ENCODE measurements around the gene ZBTB47. TPM values are rescaled to one million over a fixed set of nuclear protein-coding genes. Genes with fewer than 3 reads are reported as not detected.

Gene ZBTB47
- total and polyA plus RNA-seq, 2 donors (not counting 1 experiment from before 2014, with no cell fraction given): 15.6 to 49.4 TPM

DNA sequence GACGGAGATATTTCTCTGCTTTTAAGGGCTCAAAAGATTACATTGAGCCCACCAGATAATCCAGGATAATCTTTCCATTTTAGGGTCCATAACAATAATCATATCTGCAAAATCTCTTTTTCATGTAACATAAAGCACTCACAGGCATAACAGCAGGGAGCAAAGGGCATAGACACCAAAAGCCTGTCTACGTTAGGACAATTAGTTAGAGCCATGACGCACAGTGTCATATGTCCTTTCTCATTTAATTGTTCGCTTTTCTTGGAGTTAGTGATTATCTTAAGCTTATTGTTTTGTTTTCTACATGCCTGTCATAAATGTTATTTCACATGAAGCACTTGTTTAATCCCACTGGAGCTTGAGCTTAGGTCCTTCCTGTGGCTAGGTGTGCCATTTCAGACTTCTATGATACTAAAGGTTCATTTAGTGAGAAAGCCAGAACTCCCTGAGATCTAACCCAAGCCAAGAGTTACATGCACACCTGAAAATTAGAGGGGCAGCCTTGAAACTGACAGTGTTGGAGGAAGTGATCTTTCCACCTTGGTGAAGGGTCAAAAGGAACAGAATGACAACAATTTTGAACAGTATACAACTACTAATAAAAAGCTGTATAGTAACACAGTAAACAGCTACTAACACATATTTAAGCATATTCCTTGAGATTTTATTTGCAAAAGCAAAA, 60.8 kb downstream of the ZBTB47 start:
- TF ChIP-seq, protein P1, sequence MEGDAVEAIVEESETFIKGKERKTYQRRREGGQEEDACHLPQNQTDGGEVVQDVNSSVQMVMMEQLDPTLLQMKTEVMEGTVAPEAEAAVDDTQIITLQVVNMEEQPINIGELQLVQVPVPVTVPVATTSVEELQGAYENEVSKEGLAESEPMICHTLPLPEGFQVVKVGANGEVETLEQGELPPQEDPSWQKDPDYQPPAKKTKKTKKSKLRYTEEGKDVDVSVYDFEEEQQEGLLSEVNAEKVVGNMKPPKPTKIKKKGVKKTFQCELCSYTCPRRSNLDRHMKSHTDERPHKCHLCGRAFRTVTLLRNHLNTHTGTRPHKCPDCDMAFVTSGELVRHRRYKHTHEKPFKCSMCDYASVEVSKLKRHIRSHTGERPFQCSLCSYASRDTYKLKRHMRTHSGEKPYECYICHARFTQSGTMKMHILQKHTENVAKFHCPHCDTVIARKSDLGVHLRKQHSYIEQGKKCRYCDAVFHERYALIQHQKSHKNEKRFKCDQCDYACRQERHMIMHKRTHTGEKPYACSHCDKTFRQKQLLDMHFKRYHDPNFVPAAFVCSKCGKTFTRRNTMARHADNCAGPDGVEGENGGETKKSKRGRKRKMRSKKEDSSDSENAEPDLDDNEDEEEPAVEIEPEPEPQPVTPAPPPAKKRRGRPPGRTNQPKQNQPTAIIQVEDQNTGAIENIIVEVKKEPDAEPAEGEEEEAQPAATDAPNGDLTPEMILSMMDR (conservative IDR thresholded peaks at IDR 0.05 in 1 of 2, IDR thresholded peaks at IDR 0.05 in 1 of 2; ENCODE audit: low read depth in 1 of 2, low read length in 2 of 2): no peak
- no peak for TF ChIP-seq EZH2 (IDR thresholded peaks at IDR 0.05; ENCODE audit: low read length, missing control alignments)
- no peaks in the 10 kb centered on the region for H3K4me1 ChIP-seq (ENCODE audit: control insufficient read depth, extremely low read depth, insufficient read depth, low read length)
- H2AFZ ChIP-seq (ENCODE audit: low read length): no peak overlapping the region
- no peaks in the 10 kb centered on the region for H4K20me1 ChIP-seq (ENCODE audit: control insufficient read depth, extremely low read depth, insufficient read depth, low read length)
- peaks cover 7% of the 10 kb centered on the region for H3K27me3 ChIP-seq (ENCODE audit: control insufficient read depth, insufficient read depth, low read length)
- no peak overlapping the region for H3K4me2 ChIP-seq (ENCODE audit: extremely low read depth, insufficient read depth, low read length)
- no peak overlapping the region for H3K4me3 ChIP-seq (replicated peaks in 1 of 4; ENCODE audit: control extremely low read depth in 1 of 4, insufficient read depth in 1 of 4, low read depth in 3 of 4, low read length in 4 of 4)
- no peaks in the 10 kb centered on the region for H3K79me2 ChIP-seq (ENCODE audit: control insufficient read depth, insufficient read depth, low read length)
- H3K36me3 ChIP-seq (ENCODE audit: control insufficient read depth, insufficient read depth, low read length): no peaks in the 10 kb centered on the region
- no peak overlapping the region for H3K27ac ChIP-seq (ENCODE audit: insufficient read depth, low read length)
- H3K9ac ChIP-seq (ENCODE audit: insufficient read depth, low read length): no peak overlapping the region
- DNase-seq (ENCODE audit: low read depth in 2 of 2): no peak
- H3K9me3 ChIP-seq (ENCODE audit: control insufficient read depth, insufficient read depth, low read depth, low read length): no peaks in the 10 kb centered on the region

Other genes with a start within 250 kb of the ZBTB47 start
- gene LYZL4, start 243.1 kb upstream of the ZBTB47 start, total RNA-seq: not detected in 2 replicates
- gene LYZL4, start 243.1 kb upstream of the ZBTB47 start, polyA plus RNA-seq: not detected in 2 replicates
- gene VIPR1, start 151.1 kb upstream of the ZBTB47 start, total RNA-seq: not detected in 2 replicates
- 0.02 and 0.11 TPM in 2 replicates for gene VIPR1, start 151.1 kb upstream of the ZBTB47 start, polyA plus RNA-seq
- gene SEC22C, start 71.7 kb upstream of the ZBTB47 start, total RNA-seq: 60.4 and 86.0 TPM in 2 replicates
- 46.4 and 50.8 TPM in 2 replicates for gene SEC22C, start 71.7 kb upstream of the ZBTB47 start, polyA plus RNA-seq
- 17.2 and 17.8 TPM in 2 replicates for gene SS18L2, start 62.8 kb upstream of the ZBTB47 start, total RNA-seq
- 25.6 and 31.2 TPM in 2 replicates for gene SS18L2, start 62.8 kb upstream of the ZBTB47 start, polyA plus RNA-seq
- 30.3 and 44.6 TPM in 2 replicates for gene NKTR, start 53.0 kb upstream of the ZBTB47 start, total RNA-seq
- 19.8 and 26.4 TPM in 2 replicates for gene NKTR, start 53.0 kb upstream of the ZBTB47 start, polyA plus RNA-seq
- not detected in 2 replicates for gene KLHL40, start 31.8 kb downstream of the ZBTB47 start, total RNA-seq
- gene KLHL40, start 31.8 kb downstream of the ZBTB47 start, polyA plus RNA-seq: not detected in 2 replicates
- gene HHATL, start 49.1 kb downstream of the ZBTB47 start, total RNA-seq: not detected in 2 replicates
- not detected in 2 replicates for gene HHATL, start 49.1 kb downstream of the ZBTB47 start, polyA plus RNA-seq
- 0.51 and 0.66 TPM in 2 replicates for gene CCDC13, start 119.6 kb downstream of the ZBTB47 start, total RNA-seq
- gene CCDC13, start 119.6 kb downstream of the ZBTB47 start, polyA plus RNA-seq: 0.41 and 0.43 TPM in 2 replicates
- gene HIGD1A, start 150.8 kb downstream of the ZBTB47 start, total RNA-seq: 98.6 and 121 TPM in 2 replicates
- 245 and 257 TPM in 2 replicates for gene HIGD1A, start 150.8 kb downstream of the ZBTB47 start, polyA plus RNA-seq
- gene ACKR2, start 155.7 kb downstream of the ZBTB47 start, total RNA-seq: under 0.01 and 0.26 TPM in 2 replicates
- gene ACKR2, start 155.7 kb downstream of the ZBTB47 start, polyA plus RNA-seq: 0.12 and 0.19 TPM in 2 replicates
- not detected in 2 replicates for gene CYP8B1, start 222.2 kb downstream of the ZBTB47 start, total RNA-seq
- gene CYP8B1, start 222.2 kb downstream of the ZBTB47 start, polyA plus RNA-seq: not detected in 2 replicates

Measured in fibroblast of lung (primary cell).